NOMO-1 treated with dmso at 0.1 percent for 144 hours (cell line): ENCODE data around the gene DPP10.

Experiments used
- DNase-seq: peaks from one replicate; lab custom pipeline; 2025; ENCODE audit not compliant: unreplicated experiment; lab: John Stamatoyannopoulos, UW

Gene DPP10

DNA sequence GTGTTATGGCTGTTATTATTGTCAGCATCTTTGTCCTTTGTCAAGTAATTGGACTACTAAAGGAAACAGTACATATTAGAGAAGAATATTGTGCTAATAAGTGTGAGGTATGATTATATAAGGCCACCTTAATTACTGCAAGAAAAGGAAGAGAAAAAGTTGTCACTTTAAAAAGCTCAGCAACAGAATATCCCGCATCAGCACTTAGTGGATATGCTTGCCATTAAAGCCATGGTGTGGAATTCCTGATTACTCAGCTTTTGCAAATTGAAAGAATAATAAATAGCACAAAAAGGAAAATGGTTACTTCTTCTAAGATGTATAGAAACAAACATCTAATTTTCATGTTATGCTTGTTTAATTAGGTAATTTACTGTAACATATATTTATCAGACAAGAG lies 347.5 kb downstream of the DPP10 start:
- no peak for DNase-seq

DNA sequence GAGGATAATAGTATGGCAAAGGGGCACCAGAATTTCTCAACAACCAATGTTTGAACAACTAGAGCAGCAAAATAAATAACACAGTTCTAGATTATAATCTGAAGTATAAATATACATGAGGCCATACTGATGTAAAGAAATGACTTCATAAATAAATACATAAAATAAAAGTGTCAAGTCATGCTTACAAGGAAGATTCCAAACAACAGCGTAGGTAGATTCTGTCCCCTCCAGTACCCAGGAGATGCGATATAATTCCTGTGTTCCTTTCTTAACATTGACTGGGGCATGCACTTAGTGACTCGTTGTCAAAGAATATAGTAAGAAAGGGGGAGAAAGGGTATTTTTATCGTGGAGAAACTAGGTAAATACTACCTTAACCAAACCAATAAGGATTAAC lies 355.1 kb downstream of the DPP10 start:
- DNase-seq: no peak

DNA sequence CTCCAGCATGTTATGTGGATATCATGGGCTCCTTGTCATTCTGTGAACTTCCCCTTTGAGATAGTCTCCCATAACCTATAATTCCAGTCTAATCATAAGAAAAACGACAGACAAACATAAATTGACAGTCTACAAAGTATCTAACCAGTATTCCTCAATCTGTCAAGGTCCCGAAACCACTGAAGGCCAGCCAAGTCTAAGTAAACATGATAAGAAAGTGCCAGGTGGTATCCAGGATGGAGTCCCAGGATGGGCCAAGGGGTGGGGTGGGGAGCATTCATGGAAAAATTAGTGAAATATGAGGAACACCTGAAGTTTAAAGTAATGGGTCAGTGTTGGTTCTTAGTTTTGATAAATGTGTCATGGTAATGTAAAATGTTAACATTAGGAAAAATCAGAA lies 355.5 kb downstream of the DPP10 start:
- no peak for DNase-seq

DNA sequence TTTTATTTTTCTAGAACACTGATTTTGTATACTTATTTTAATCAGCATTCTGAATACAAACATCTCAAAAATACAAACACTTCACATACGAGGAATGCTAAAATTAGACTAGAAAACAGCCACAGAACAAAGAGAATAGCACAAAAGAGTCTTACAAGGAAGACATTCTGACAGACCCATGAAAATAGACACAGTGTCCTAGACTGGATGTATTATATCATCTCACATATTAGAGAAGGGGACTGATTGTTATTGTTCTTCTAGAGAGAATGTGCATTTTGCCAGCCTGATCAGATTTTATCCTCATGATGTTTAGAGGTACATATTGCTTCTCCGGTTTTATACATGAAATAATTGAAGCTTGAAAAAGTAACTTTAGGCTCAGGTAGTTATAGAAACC lies 357.9 kb downstream of the DPP10 start:
- no peak for DNase-seq

DNA sequence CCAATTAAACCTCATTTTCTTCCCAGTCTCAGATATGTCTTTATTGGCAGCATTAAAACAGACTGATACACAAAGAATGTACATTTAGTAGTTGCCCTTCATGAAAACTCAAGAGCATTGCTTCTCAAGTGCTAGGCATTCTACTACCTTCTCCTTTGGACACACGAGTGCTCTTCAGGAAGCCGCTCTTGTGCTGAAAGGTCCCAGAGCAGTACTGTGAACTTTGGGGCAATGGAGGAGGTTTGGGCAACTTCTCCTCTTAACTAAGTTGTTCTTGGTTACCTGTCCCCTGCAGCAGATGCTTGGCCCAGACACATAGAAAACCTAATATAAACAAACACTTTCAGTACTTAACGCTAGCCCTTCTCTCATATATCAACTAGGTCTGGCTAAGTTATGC lies 362.8 kb downstream of the DPP10 start:
- DNase-seq: no peak

DNA sequence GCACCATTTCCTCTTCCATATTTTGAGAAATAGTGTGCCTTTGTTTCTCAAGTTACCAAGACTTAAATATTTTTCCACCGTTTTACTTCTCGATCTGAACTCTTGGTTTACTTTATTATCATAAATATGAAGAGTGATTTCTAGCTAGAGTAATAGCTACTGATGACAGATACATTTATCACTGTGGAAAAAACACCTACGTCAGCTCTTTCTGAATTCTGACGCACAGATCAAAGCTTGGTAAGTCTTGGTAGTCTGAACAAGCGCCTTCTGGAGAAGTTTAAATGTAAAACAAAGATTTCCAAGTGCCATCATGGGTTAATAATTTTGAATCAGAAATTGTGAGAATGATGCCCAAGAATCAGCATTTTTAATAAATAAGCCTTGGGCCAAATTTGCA lies 367.7 kb downstream of the DPP10 start:
- no peak for DNase-seq

DNA sequence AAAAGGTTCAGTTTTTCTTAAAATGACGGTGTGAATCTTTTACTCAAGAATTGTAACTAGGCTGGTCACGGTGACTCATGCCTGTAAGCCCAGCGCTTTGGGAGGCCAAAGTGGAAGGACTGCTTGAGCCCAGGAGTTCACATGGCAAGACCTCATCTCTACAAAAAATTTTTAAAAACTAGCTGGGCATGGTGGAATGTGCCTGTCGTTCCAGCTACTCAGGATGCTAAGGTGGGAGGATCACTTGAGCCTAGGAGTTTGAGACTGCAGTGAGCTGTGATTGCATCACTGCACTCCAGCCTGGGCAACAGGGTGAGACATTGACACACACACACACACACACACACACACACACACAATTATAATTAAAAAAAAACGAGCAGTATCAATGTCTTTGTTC lies 369.8 kb downstream of the DPP10 start:
- DNase-seq: no peak

DNA sequence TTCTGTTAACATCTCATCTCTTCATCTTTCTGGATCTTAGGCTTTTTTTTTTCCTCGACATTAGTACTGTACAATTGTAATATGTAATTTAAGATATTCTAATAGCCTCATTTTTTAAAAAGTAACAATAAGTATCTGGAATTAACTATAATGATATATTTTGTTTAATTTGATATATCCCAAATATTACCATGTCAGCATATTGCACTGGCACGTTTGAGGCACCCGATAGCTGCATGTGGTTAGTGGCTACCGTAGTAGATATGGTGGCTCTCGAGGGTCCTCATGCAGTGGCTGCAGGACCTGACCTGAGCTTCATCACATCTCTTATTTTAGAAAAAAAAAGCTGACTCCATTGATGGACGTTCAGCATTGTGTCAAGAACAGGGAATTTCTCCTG lies 371.9 kb downstream of the DPP10 start:
- DNase-seq: no peak

DNA sequence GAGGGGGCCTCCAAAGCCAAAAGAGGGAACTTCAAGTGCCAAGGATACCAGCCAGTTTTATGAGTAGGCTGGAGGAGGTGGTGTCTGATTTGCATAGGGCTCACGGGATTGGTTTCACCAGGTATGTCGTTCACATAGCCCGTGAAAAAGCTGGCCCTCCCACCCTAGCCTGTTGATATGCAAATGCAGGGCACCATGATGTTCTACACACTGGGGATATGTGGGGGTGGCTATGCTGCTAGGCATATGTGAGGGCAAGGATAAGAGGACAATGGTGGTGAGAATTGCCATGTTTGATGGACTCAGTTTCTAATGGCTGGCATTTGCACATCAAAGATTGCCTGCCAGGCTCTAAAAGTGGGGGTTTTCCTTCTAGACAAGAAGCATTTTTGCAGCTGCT lies 378.6 kb downstream of the DPP10 start:
- no peak for DNase-seq

DNA sequence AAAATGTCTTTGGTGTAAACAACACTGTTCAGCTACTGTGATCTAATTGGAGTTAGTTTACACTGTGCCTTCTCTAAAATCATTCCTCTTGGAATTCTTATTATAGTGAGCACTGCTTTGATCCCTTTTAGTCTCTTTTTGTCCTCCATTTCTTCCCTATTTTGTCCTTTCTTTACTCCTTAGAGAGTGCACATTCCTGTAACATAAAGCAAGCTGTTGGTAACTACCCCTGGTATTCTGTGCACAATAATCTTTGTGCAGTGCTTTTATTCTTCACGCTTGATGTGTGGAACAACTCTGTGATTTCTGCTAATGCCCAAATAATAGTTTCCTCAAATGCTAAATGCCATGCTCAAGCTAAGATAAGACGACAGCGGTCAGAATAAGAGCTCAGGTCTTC lies 401.5 kb downstream of the DPP10 start:
- DNase-seq: no peak

DNA sequence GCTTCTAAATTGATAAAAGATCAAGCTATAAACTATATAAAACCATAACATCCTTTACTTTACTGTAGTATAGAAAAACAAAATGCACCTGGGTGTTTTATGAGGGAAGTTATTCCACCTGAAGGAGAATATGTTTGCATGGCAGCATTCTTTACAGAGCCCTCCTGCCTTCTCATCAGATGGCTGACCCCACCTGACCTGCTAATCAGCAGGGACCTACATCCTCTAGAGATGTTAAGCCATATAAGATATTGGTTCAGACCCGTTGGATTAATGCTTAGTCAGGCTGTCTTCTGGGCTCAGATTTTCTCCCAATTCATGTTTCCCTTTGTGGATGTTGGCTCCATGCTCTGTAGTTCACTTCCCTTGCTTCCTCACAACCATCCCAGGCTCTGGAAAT lies 414.8 kb downstream of the DPP10 start:
- no peak for DNase-seq

DNA sequence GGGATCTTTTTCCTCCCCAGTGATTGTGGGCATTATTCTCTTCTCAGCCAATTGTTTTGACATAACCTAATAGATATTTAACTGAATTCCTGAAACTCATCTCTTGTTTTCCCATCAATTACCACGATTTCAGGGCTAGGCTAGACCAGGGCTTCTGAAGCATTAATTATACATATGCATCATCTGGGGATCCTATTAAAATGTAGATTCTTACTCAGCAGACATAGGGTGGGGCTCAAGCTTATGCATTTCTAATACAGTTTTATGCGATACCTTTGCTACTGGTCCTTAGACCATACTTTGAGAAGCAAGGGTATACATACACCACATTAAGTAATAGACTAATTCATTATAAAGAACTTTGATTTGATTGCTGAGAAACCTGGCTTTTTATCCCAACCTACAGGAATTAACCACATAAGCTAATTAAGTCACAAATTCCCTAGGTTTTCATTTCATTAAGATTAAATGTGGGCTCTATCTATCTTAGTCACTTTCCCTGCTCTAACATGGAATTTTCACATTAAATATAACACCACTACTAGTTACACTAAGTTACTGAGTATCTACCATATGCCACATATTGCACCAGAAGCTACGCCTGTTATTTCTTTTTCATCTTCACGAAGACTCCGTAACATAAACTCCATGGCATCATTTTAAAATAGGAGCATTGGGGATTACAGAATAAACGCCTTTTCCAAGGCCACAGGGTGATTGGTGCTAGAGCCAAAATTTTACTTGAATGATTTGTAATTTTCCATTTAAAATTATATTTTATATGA lies 417.5 kb downstream of the DPP10 start:
- DNase-seq: no peak

DNA sequence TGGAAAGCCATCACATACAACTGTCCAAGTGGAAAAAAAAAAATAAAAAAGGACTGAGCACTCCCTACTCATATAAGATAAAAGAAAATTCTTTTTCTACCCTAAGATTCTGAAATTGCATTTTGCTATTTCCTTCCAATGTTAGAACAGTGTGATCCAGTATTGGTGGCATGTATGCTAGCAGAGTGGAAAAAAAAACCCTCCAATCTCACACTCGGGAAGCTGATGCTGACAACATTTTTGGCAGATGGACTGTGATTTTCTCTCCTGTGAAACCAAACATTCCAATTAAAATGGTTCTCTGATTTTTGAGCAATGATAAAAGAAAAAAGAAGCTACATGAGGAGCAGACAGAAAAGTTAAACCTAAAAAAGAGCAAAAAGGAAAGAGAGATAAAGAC lies 419.8 kb downstream of the DPP10 start:
- DNase-seq: no peak

DNA sequence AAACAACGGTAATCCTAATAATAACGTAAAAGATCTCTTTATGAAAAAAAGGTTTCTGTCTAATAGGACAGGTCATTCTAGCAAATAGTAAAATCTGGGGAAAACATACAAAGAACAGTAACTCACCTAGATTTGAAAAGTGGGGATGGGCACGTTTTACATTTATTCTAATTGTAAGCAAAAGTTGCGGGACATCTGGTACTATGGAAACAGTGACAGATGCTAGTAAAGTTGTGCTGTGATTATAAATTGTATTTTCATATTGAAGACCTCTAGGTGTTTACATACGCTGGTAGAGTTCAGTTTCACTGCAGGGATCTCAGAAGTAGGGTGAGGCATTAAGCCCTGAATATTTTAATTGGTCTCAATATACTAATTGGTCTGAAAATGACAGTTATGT lies 422.5 kb downstream of the DPP10 start:
- DNase-seq: no peak

DNA sequence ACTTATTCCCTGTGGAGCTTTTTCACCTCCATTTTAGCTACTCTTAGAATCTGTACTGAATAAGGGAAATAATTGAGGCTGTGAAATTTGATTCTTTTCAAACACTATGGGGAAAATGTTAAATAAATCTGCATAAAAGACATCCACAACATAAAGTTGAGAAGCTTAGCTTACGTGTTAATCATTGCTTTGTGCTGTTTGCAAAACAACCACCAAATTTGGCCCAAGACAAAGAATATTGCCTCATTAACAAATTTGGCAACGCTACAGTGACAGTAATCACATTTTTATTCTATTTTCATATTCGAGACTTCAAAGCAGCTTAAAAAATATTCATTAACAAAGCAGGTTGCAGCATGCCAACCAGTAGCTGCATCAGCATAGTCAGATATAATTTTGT lies 437.6 kb downstream of the DPP10 start:
- no peak for DNase-seq

DNA sequence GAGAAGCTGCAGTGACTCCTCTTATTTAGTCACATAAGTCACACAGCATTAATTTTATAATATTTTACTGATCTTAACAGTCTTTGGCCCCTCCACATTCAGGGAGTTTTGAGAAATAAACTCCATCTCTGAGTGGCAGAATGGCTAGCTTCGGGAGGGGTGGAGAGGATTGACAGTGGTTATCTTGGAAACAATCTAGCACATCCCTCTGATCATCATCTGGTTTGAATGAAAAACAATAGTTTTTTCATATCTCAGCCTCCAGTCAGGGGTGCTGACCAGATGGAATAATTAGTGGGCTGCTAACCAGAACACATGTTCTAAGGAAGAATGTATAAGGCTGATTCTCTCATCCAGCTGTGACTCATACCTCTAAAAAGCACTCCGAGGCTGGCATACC lies 477.5 kb downstream of the DPP10 start:
- DNase-seq: no peak

DNA sequence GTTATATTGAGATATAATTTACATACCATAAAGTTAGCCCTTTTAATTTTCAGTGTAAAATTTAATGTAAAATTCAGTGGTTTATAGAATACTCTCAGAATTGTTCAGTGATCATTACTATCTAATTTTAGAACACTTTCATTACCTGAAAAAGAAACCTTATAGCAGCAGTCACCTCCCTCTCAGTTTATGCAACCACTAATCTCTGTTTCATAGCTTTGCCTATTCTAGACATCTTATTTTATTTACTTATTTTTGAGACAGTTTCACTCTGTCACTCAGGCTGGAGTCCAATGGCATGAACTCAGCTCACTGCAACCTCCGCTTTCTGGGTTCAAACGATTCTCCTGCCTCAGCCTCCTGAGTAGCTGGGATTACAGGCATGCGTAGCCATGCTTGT lies 479.6 kb downstream of the DPP10 start:
- DNase-seq: no peak

DNA sequence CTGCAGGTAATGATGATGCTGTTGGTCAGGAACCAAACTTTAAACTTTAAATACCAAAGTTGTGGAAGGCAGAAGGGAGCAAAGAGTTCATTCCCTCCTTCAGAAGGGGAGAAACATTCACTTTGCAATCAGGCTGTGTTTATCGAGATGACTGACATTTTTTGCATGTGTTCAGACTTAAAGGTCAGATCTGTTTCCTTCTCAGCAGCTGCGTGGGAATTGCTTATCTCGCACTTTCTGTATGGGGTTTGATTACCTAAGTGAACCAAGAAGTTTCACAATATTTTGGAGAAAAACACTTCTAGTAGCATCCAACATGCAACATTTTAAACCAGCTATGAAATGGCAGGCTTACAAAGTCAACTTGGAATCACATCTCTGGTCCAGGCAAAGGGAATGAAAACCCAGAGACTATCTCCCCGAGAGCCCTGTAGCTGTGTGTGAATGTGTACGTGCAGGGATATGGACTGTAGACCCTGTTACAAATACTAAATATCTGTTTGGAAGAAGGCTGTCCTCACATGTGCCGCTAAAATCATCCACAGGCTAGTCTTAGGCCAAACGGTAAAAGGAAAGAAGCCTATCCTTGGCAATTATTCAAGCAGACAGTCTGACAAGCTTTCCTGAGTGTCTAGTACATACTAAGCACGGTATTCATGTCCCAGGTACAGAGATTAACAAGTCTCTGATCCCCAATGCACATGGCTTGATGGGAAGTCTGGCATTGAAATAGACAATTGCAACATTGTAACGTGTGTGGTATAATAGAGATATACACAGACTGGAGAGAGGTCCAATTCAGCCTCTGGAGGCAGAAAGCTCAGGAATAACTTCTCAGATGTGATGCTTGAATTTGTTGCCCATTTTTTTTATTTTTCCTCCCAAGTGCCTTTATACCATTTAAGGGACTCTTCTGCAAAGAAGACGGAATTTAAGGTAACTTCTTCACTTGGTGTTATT lies 483.1 kb downstream of the DPP10 start:
- no peak for DNase-seq

DNA sequence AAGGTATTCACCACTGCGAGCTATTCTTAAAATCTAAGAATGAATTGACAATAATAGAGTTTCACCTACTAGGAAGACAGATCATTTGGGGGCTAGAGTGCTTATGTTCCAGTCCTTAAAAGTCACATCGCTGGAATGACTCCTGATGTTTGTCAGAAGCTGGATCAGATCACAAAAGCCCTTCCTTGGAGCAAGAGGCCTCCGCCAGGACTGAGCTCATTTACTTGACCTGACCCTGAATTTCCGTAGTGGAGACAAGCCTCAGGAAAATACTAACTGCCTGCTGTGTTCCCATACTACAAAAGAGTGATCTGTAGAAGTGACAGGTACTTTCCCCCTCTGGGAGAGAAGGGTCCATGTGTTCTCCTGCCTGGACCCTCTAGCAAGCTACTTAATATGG lies 483.9 kb downstream of the DPP10 start:
- no peak for DNase-seq

DNA sequence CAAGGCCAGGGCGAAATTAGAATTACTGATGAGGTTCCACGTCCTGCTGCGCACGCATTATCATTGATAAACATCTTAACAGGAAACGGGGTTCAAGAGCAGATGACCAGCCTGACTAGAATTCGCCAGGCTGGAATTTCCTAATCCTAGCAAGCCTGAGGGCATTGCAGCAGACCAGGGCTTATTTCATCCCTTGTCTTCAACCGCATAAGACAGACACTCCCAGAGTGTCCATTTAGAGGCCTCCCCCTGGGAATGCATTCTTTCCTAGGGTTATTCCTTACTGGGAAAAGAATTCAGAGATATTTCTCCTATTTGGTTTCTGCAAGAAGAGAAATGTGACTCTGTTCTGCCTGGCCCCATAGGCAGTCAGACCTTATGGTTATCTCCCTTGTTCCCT lies 486.8 kb downstream of the DPP10 start:
- DNase-seq: no peak

DNA sequence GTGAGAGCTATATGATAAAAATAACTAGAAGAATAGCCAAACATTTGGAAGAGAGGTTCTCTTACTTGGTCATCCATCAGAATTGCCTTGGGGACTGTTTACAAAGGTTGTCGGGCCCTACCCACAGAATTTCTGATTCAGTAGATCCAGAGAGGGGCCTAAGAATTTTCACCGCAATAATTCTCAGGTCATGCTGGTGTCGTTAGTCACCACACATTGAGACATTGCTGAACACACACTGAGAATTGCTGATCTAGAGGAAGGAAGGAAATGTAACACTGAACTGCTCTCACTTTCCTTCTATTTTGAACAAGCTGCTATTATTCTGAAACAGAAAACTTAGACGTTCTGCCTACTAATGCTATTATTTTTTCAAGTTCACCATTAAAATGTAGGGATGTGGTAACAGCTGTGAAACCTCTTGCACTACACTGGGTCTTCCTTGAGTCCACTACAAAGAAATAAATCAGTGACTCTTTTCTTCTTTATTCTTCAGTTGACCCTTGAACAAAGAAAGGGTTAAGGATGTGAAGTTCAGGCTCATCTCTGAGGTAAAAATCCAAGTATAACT lies 491.3 kb downstream of the DPP10 start:
- DNase-seq: no peak

DNA sequence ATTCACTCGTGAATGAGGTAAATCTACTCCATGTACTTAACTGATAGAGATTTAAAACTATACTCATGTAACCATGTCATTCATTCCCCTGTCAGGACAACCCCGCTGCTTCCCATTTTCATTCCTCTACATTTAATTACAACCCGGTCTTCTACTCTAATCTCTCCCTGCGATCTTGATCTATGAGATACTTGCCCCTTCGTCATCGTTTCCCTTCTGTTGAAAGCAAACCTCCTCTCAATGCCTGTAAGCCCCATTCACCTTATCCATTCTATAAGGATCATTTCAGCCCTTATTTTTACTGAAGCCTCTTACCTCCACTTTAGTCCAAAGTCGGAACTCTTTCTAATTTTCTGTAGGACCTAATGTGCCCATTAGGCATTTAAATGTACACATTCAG lies 492.6 kb downstream of the DPP10 start:
- DNase-seq: no peak
